ENCODE measurements around the gene GABARAP. TPM values are rescaled to one million over a fixed set of nuclear protein-coding genes. Genes with fewer than 3 reads are reported as not detected.

Gene GABARAP
- polyA plus RNA-seq, 1 of the 3 experiments (the other 2 are of a cell fraction): 585 TPM

DNA sequence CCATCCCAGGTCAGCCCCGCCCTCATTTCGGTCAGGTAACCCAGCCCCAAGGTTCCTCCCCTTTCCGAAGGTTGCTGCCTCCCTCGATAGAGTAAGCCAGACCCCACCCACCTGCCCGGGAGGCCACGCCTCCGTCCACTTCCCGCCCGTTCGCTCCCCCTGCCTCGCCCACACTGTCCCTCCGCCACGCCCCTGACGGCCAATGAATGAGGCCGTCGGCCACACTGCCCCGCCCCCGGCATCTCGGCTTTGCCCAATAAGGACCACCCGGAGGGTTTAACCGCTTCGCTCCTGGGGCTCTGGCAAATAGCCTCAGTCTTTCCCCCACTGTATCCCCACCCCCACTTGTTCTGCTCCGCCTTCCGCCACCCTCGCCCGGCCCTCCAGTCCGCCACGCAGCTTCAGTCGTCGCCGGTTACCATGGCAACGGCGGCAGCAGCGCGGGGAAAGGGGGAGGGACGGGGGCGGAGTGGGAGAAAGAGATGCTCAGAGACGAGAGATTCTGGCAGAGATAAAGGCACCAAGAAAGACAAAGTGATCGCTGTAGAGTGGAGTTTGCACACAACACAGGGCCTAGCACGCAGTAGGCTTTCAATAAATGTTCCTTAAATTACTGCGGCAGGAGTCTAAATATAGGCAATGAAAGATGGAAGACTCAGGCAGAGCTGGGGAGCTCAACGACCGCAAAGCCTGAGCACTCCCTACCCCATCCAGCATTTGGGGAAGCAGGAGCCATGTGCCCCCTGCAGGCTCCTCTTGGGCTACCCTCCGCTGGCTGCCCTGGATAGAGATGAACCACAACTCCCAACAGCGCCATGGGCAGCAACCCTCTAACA lies 27.7 kb downstream of the GABARAP start:
- no peak overlapping the region for H2AFZ ChIP-seq (ENCODE audit: low read depth)
- POLR2A ChIA-PET: interaction anchor here (0.9 to 1.7 kb wide), 6 partner anchors 10 to 202 kb away, joined by 3 to 6 read pairs (median 4); partner anchors contain the start of genes DVL2, GABARAP, PHF23 and RNASEK

More for the DNA sequence above, 27.7 kb downstream of the GABARAP start:
- Histone ChIP-seq H3K9ac (peak overlapping the region; percentile 58; the same call in 1 of the 2 replicates), H3F3A (replicated peaks; ENCODE audit: insufficient read depth) (peaks cover 40% of the 10 kb centered on the region), H3K36me3 (replicated peaks in 1 of 2; ENCODE audit: control insufficient read depth in 1 of 2, insufficient read depth in 2 of 2, low read length in 1 of 2) (no peaks in the 10 kb centered on the region), H3K4me2 (peak overlapping the region; percentile 97), H3K4me3 (ENCODE audit: low read depth in 2 of 2, low read length in 1 of 2) (peak overlapping the region; percentile 56 to 64), H3K79me2 (ENCODE audit: insufficient read depth) (peaks cover 57% of the 10 kb centered on the region), H3K9me3 (no peaks in the 10 kb centered on the region), H3K27me3 (ENCODE audit: insufficient read depth) (no peaks in the 10 kb centered on the region), H3K9me2 (no peaks in the 10 kb centered on the region), H3K4me1 (ENCODE audit: control insufficient read depth in 1 of 2, insufficient read depth in 2 of 2, low read depth in 1 of 2, low read length in 1 of 2) (peaks cover 26 to 54% of the 10 kb centered on the region in 2 experiments; a peak in 3 of 4 replicates), H3K27ac (ENCODE audit: low read depth in 2 of 2, low read length in 1 of 2) (peak overlapping the region; percentile 88 to 96), H4K20me1 (ENCODE audit: insufficient read depth) (peaks cover 34% of the 10 kb centered on the region)
- no peak for TF ChIP-seq RCOR1 (IDR thresholded peaks at IDR 0.05; ENCODE audit: low read length)
- TF ChIP-seq, protein P1, sequence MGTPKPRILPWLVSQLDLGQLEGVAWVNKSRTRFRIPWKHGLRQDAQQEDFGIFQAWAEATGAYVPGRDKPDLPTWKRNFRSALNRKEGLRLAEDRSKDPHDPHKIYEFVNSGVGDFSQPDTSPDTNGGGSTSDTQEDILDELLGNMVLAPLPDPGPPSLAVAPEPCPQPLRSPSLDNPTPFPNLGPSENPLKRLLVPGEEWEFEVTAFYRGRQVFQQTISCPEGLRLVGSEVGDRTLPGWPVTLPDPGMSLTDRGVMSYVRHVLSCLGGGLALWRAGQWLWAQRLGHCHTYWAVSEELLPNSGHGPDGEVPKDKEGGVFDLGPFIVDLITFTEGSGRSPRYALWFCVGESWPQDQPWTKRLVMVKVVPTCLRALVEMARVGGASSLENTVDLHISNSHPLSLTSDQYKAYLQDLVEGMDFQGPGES (IDR thresholded peaks at IDR 0.05; ENCODE audit: low read depth, low read length): peak; percentile 47; the same call in 1 of the 2 replicates
- TF ChIP-seq MXI1 (IDR thresholded peaks at IDR 0.05; ENCODE audit: low read depth, low read length): peak; percentile 62
- TF ChIP-seq YY1 (IDR thresholded peaks at IDR 0.05; ENCODE audit: low read depth): 0 out of 2 replicates have a peak, but pooled peaks have one; percentile 7
- no peak for TF ChIP-seq POLR2AphosphoS5 (IDR thresholded peaks at IDR 0.05; ENCODE audit: low read depth, low read length)
- TF ChIP-seq RAD21 (IDR thresholded peaks at IDR 0.05; ENCODE audit: low read length): peak; percentile 24; the same call in 1 of the 2 replicates
- 0 out of 2 replicates have a peak, but pooled peaks have one; percentile 15 for TF ChIP-seq ELF1 (IDR thresholded peaks at IDR 0.05)
- TF ChIP-seq SIN3A (IDR thresholded peaks at IDR 0.05; ENCODE audit: borderline replicate concordance, low read depth, low read length): peak; percentile 10; the same call in 1 of the 2 replicates
- peak; percentile 61 for TF ChIP-seq CHD2 (IDR thresholded peaks at IDR 0.05; ENCODE audit: low read length, partially characterized antibody)
- TF ChIP-seq, protein P2, sequence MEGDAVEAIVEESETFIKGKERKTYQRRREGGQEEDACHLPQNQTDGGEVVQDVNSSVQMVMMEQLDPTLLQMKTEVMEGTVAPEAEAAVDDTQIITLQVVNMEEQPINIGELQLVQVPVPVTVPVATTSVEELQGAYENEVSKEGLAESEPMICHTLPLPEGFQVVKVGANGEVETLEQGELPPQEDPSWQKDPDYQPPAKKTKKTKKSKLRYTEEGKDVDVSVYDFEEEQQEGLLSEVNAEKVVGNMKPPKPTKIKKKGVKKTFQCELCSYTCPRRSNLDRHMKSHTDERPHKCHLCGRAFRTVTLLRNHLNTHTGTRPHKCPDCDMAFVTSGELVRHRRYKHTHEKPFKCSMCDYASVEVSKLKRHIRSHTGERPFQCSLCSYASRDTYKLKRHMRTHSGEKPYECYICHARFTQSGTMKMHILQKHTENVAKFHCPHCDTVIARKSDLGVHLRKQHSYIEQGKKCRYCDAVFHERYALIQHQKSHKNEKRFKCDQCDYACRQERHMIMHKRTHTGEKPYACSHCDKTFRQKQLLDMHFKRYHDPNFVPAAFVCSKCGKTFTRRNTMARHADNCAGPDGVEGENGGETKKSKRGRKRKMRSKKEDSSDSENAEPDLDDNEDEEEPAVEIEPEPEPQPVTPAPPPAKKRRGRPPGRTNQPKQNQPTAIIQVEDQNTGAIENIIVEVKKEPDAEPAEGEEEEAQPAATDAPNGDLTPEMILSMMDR (IDR thresholded peaks at IDR 0.05): peak; percentile 64
- TF ChIP-seq, protein P3, sequence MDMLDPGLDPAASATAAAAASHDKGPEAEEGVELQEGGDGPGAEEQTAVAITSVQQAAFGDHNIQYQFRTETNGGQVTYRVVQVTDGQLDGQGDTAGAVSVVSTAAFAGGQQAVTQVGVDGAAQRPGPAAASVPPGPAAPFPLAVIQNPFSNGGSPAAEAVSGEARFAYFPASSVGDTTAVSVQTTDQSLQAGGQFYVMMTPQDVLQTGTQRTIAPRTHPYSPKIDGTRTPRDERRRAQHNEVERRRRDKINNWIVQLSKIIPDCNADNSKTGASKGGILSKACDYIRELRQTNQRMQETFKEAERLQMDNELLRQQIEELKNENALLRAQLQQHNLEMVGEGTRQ (IDR thresholded peaks at IDR 0.05; ENCODE audit: borderline replicate concordance, low read depth, low read length): no peak
- TF ChIP-seq RXRA (IDR thresholded peaks at IDR 0.05; ENCODE audit: borderline replicate concordance, low read depth): no peak
- TF ChIP-seq, protein P4, sequence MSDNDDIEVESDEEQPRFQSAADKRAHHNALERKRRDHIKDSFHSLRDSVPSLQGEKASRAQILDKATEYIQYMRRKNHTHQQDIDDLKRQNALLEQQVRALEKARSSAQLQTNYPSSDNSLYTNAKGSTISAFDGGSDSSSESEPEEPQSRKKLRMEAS (IDR thresholded peaks at IDR 0.05; ENCODE audit: low read depth): peak; percentile 52; the same call in 1 of the 2 replicates
- TF ChIP-seq GATA2 (CRISPR knock-in tag; IDR thresholded peaks at IDR 0.05): peak; percentile 73
- TF ChIP-seq SMC3 (IDR thresholded peaks at IDR 0.05; ENCODE audit: low read depth, low read length): no peak
- TF ChIP-seq RFX5 (IDR thresholded peaks at IDR 0.05; ENCODE audit: low read length): peak; percentile 97
- TF ChIP-seq FOXJ3 (CRISPR knock-in tag; IDR thresholded peaks at IDR 0.05): no peak
- TF ChIP-seq, protein P5, sequence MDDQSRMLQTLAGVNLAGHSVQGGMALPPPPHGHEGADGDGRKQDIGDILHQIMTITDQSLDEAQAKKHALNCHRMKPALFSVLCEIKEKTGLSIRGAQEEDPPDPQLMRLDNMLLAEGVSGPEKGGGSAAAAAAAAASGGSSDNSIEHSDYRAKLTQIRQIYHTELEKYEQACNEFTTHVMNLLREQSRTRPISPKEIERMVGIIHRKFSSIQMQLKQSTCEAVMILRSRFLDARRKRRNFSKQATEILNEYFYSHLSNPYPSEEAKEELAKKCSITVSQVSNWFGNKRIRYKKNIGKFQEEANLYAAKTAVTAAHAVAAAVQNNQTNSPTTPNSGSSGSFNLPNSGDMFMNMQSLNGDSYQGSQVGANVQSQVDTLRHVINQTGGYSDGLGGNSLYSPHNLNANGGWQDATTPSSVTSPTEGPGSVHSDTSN (IDR thresholded peaks at IDR 0.05): peak; percentile 53
- under 1% methylated on average over 44 of the region's 45 CpGs for WGBS (ENCODE audit: low lambda C conversion rate)
- DNase-seq: peak; percentile 91
- CTCF ChIA-PET: interaction anchor here (0.5 to 3.7 kb wide), 24 partner anchors 9 to 170 kb away, joined by 3 to 37 read pairs (median 4); partner anchors contain the start of genes CTDNEP1, DVL2, GABARAP and SLC16A11
